WTC11 (cell line): Measurements from ENCODE around the gene LAMA3. TPM values are rescaled to one million over a fixed set of nuclear protein-coding genes. Genes with fewer than 3 reads are reported as not detected.
A peak's percentile ranks its signal among the peaks of the same experiment; 100 is the strongest.

Experiments
- ATAC-seq: fragments of 200-7000 bp; cut with Tn5 transposase; 2 replicates; pipeline ENCODE4 v1.10.0; 2021; ENCODE audit warnings: mild to moderate bottlenecking, moderate library complexity
- CTCF ChIA-PET: fragments of 300-600 bp; sonication (Branson Sonifier 250); formaldehyde crosslinking; loops from one replicate; lab custom pipeline; 2021; ENCODE audit warnings: antibody characterized with exemption; lab: Charles Lee
- POLR2A ChIA-PET: fragments of 350-600 bp; sonication (Branson Sonifier 250); formaldehyde crosslinking; loops from one replicate; lab custom pipeline; 2021; ENCODE audit warnings: antibody characterized with exemption; lab: Charles Lee
- DNase-seq: peaks from one replicate; pipeline ENCODE4 v3.0.0; 2021; ENCODE audit warnings: low spot score
- H3K27ac Mint-ChIP-seq: 2 replicates; pipeline ENCODE4 v1.8.0; 2021; ENCODE audit warnings: mixed read lengths
- H3K27me3 Mint-ChIP-seq: 2 replicates; pipeline ENCODE4 v1.8.0; 2021; ENCODE audit warnings: low read depth, mild to moderate bottlenecking, moderate library complexity, mixed read lengths
- H3K36me3 Mint-ChIP-seq: 2 replicates; pipeline ENCODE4 v1.8.0; 2021; ENCODE audit warnings: mixed read lengths
- H3K4me1 Mint-ChIP-seq: 2 replicates; pipeline ENCODE4 v1.8.0; 2022; ENCODE audit warnings: mixed read lengths
- H3K4me3 Mint-ChIP-seq: 2 replicates; pipeline ENCODE4 v1.8.0; 2021; ENCODE audit warnings: mild to moderate bottlenecking, moderate library complexity, mixed read lengths
- H3K9me3 Mint-ChIP-seq: 2 replicates; pipeline ENCODE4 v1.8.0; 2021; ENCODE audit warnings: mixed read lengths
- ATF3 ChIP-seq: sonication (generic); formaldehyde crosslinking; conservative IDR thresholded peaks from 2 replicates; pipeline ENCODE4 v1.8.1; 2022; ENCODE audit warnings: mild to moderate bottlenecking, missing genetic modification reagents
- HMGA2 ChIP-seq: fragments of 250-450 bp; sonication (Bioruptor Pico); IDR thresholded peaks from 2 replicates; pipeline ENCODE4 v1.4.0; 2021; ENCODE audit warnings: mild to moderate bottlenecking, moderate library complexity
- TEAD4 ChIP-seq: sonication (generic); formaldehyde crosslinking; IDR thresholded peaks from 2 replicates; pipeline ENCODE4 v1.8.0; 2022; ENCODE audit warnings: mild to moderate bottlenecking, missing genetic modification reagents
- ZNF121 ChIP-seq: sonication (generic); formaldehyde crosslinking; IDR thresholded peaks from 2 replicates; pipeline ENCODE4 v1.8.0; 2023; ENCODE audit warnings: missing genetic modification reagents
- total RNA-seq: library from RNA; stranded (reverse); gene quantifications from 3 replicates; pipeline ENCODE4 v1.2.3, GENCODE V29; 2021

LAMA3 gene
- total RNA-seq, 1 experiment from 2014 or later: 0.83 TPM

GRCh38 chr18:24003903-24004640, 314.8 kb downstream of the LAMA3 start:
- Mint-ChIP-seq H3K4me3 (no peak overlapping the region), H3K4me1 (peaks cover 2% of the 10 kb centered on the region; the same call in 1 of the 2 replicates), H3K27ac (no peak overlapping the region), H3K36me3 (no peaks in the 10 kb centered on the region), H3K27me3 (no peaks in the 10 kb centered on the region), H3K9me3 (peaks cover 7% of the 10 kb centered on the region; the same call in 1 of the 2 replicates)
- CTCF ChIA-PET: no interaction called here
- no peak for DNase-seq
- TF ChIP-seq HMGA2 (CRISPR knock-in tag) (no peak), ZNF121 (CRISPR knock-in tag) (peak; percentile 53; the same call in 1 of the 2 replicates), ATF3 (no peak), TEAD4 (CRISPR knock-in tag) (no peak)
- no peak for ATAC-seq
- POLR2A ChIA-PET: no interaction called here

Other genes starting within 250 kb of the LAMA3 start
- gene RIOK3, start 236.2 kb upstream of the LAMA3 start, total RNA-seq: 19.4 to 23.6 TPM (median 23.1 TPM) in 3 replicates
- 15.6 to 17.1 TPM (median 17.0 TPM) in 3 replicates for gene RMC1, start 185.9 kb upstream of the LAMA3 start, total RNA-seq
- gene NPC1, start 102.9 kb upstream of the LAMA3 start, total RNA-seq: 23.9 to 38.3 TPM (median 27.3 TPM) in 3 replicates
- 3.3 to 4.9 TPM (median 3.7 TPM) in 3 replicates for gene ANKRD29, start 26.5 kb upstream of the LAMA3 start, total RNA-seq